A673 (cell line): ENCODE data around the gene KRTAP1-3.

Source experiments
- EZH2 ChIP-seq: fragments of 200-600 bp; sonication (generic); IDR thresholded peaks from 2 replicates; pipeline ENCODE4 v1.6.1; 2017; ENCODE audit warnings: borderline replicate concordance, low read depth, mild to moderate bottlenecking, mixed read lengths, antibody characterized with exemption, low read length; ENCODE audit not compliant: poor library complexity, severe bottlenecking
- TF ChIP-seq, protein P1 (sequence below): fragments of 300-800, 200-600 bp; sonication (generic); conservative IDR thresholded peaks from 2 replicates; pipeline ENCODE4 v1.5.1; 2017; ENCODE audit warnings: low read depth, mild to moderate bottlenecking, antibody characterized with exemption, low read length, moderate library complexity, mixed read lengths

DNA sequence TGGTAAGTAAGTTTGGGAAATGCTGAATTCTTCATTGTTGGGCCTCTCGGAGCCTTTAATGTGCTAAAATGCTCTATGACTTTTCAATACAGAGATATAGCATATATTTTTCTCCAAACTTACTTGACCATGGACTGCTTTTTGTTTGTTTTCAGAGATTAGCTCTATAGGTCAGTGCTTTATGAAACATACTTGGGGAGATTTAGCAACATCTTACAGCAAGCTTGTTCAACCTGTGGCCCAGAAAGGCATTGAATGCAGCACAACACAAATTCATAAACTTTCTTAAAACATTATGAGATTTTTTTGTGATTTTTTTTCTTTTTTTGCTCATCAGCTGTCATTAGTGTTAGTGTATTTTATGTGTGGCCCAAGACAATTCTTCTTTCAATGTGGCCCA lies 24.7 kb downstream of the KRTAP1-3 start:
- no peak for TF ChIP-seq EZH2
- TF ChIP-seq, protein P1, sequence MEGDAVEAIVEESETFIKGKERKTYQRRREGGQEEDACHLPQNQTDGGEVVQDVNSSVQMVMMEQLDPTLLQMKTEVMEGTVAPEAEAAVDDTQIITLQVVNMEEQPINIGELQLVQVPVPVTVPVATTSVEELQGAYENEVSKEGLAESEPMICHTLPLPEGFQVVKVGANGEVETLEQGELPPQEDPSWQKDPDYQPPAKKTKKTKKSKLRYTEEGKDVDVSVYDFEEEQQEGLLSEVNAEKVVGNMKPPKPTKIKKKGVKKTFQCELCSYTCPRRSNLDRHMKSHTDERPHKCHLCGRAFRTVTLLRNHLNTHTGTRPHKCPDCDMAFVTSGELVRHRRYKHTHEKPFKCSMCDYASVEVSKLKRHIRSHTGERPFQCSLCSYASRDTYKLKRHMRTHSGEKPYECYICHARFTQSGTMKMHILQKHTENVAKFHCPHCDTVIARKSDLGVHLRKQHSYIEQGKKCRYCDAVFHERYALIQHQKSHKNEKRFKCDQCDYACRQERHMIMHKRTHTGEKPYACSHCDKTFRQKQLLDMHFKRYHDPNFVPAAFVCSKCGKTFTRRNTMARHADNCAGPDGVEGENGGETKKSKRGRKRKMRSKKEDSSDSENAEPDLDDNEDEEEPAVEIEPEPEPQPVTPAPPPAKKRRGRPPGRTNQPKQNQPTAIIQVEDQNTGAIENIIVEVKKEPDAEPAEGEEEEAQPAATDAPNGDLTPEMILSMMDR = no peak
